ENCODE measurements around the gene MARS1. TPM values are rescaled to one million over a fixed set of nuclear protein-coding genes. Genes with fewer than 3 reads are reported as not detected.

Gene MARS1
- total RNA-seq (2014; rRNA removed) (209 and 210 TPM in 2 replicates), Bru-seq, nascent RNA (percentile 94 among the genes with signal in this experiment), BruChase-seq, experiment 1, labeled RNA remaining after a 6-hour chase (percentile 97 among the genes with signal in this experiment), BruChase-seq, experiment 2, labeled RNA remaining after a 2-hour chase (percentile 97 among the genes with signal in this experiment)
- long read RNA-seq, transcript MARS-201 (21 exons, 2,905 nt) = major isoform, 634 of 1,001 reads
- long read RNA-seq, partial matches to known transcripts = 173 of 1,001 reads
- long read RNA-seq, other reads (novel, unspliced or antisense) = 193 of 1,001 reads

DNA sequence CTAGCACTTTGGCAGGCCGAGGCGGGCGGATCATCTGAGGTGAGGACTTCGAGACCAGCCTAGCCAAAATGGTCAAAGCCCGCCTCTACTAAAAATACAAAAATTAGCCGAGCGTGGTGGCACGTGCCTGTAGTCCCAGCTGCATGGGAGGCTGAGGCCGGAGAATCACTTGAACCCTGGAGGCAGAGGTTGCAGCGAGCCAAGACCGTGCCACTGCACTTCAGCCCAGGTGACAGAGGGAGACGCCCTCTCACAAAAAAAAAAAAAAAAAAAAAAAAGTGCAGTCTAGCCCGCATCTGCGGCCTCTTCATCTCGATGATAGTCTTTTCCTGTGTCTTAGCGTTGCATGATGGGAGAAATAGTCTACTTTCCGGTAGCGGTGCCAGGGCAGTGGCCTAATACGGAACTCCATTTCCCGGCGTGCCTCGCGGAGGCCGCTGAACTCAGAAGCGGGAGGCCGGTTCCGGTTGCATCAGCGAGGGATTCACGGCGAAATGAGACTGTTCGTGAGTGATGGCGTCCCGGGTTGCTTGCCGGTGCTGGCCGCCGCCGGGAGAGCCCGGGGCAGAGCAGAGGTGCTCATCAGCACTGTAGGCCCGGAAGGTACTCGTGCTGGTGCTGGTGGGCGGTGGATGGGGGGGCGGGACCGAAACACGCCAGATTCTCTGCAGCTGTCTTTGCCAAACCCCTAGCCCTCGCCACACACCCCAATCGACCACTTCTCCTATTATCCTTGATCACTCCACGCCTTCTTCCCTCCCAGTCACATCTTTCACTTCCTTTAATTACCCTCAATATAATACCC, at the start of gene MARS1:
Gene MARS1, plus strand, starts transcription at position 472 of the 805 bp plus-strand sequence. Its CDS starts 23 bp downstream, at position 495.
- no TSS peak for BruUV-seq (replicated peaks)
- Histone ChIP-seq H3F3A (ENCODE audit: low read length, unreplicated experiment) (no peaks in the 10 kb centered on the region), H3K9me2 (replicated peaks; ENCODE audit: low read length) (no peaks in the 10 kb centered on the region), H3K79me2 (ENCODE audit: low read length) (peaks cover 24% of the 10 kb centered on the region), H3K4me3 (ENCODE audit: low read length) (peak within 1 kb of the TSS; percentile 91), H3K4me1 (ENCODE audit: insufficient read depth, low read length) (peaks cover 10% of the 10 kb centered on the region), H3K4me2 (ENCODE audit: low read length) (peak within 1 kb of the TSS; percentile 93), H3K27me3 (ENCODE audit: low read length) (no peaks in the 10 kb centered on the region), H3K9me3 (ENCODE audit: low read length) (no peaks in the 10 kb centered on the region), H3K27ac (ENCODE audit: low read length) (0 out of 2 replicates have a peak within 1 kb of the TSS, but pooled peaks have one; percentile 7), H3K9ac (ENCODE audit: low read length) (peak within 1 kb of the TSS; percentile 89), H4K20me1 (ENCODE audit: low read length) (no peaks in the 10 kb centered on the region), H3K36me3 (ENCODE audit: low read depth, low read length) (peaks cover 27% of the 10 kb centered on the region), H2AFZ (ENCODE audit: low read length) (peak within 1 kb of the TSS; percentile 73)
- TF ChIP-seq, protein P1, sequence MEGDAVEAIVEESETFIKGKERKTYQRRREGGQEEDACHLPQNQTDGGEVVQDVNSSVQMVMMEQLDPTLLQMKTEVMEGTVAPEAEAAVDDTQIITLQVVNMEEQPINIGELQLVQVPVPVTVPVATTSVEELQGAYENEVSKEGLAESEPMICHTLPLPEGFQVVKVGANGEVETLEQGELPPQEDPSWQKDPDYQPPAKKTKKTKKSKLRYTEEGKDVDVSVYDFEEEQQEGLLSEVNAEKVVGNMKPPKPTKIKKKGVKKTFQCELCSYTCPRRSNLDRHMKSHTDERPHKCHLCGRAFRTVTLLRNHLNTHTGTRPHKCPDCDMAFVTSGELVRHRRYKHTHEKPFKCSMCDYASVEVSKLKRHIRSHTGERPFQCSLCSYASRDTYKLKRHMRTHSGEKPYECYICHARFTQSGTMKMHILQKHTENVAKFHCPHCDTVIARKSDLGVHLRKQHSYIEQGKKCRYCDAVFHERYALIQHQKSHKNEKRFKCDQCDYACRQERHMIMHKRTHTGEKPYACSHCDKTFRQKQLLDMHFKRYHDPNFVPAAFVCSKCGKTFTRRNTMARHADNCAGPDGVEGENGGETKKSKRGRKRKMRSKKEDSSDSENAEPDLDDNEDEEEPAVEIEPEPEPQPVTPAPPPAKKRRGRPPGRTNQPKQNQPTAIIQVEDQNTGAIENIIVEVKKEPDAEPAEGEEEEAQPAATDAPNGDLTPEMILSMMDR (conservative IDR thresholded peaks at IDR 0.05; ENCODE audit: low read depth, low read length) = peak; percentile 49
- TF ChIP-seq EZH2 (IDR thresholded peaks at IDR 0.05; ENCODE audit: low read length, unreplicated experiment) (no peak), EZH2phosphoT487 (IDR thresholded peaks at IDR 0.05; ENCODE audit: borderline replicate concordance, low read length) (no peak)
- ChIA-PET POLR2A (ENCODE audit: unreplicated experiment) (no interaction called here), CTCF (interaction anchor here (0.6 kb wide), 1 partner anchor 222 kb away, joined by 3 read pairs; no protein-coding TSS in a partner anchor)
- ATAC-seq = peak; percentile 98
- intact Hi-C loops (cut with micrococcal nuclease) = no loop called here
- DNase-seq = peak; percentile 98

DNA sequence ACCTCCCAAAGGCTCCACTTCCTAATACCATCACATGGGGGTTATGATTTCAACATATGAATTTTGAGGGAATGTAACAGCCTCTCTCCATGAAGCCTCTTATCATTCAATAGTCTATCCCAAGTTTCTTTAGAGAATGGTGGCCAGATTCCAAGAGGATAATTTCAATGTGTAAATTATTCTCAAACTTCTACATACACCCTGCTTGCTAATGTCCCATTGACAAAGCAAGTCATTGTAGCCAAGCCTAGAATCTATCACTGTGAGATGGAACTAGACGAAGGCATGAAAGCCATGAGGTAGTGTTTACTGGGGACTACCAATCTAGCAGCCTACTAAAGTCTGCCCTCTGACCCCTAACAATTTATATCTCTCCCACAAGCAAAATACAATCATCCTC, 49.5 kb upstream of the MARS1 start:
- TF ChIP-seq, protein P1 (conservative IDR thresholded peaks at IDR 0.05; ENCODE audit: low read depth, low read length) = no peak
- TF ChIP-seq EZH2 (IDR thresholded peaks at IDR 0.05; ENCODE audit: low read length, unreplicated experiment) = no peak
- Histone ChIP-seq H3K4me1 (ENCODE audit: insufficient read depth, low read length) (no peaks in the 10 kb centered on the region), H3K4me3 (ENCODE audit: low read length) (no peak overlapping the region), H3K4me2 (ENCODE audit: low read length) (no peak overlapping the region), H3F3A (ENCODE audit: low read length, unreplicated experiment) (no peaks in the 10 kb centered on the region), H3K9ac (ENCODE audit: low read length) (no peak overlapping the region), H3K9me3 (ENCODE audit: low read length) (no peaks in the 10 kb centered on the region), H3K36me3 (ENCODE audit: low read depth, low read length) (no peaks in the 10 kb centered on the region), H3K9me2 (replicated peaks; ENCODE audit: low read length) (no peaks in the 10 kb centered on the region), H3K27ac (ENCODE audit: low read length) (no peak overlapping the region), H3K27me3 (ENCODE audit: low read length) (no peaks in the 10 kb centered on the region), H3K79me2 (ENCODE audit: low read length) (no peaks in the 10 kb centered on the region), H4K20me1 (ENCODE audit: low read length) (no peaks in the 10 kb centered on the region), H2AFZ (ENCODE audit: low read length) (no peak overlapping the region)
- POLR2A ChIA-PET (ENCODE audit: unreplicated experiment) = no interaction called here
- intact Hi-C loops (cut with micrococcal nuclease) = no loop called here
- CTCF ChIA-PET = no interaction called here
- DNase-seq = no peak
- no peak for ATAC-seq
- no TSS peak for BruUV-seq (replicated peaks)
